PFSK-1 (cell line): Measurements from ENCODE around the gene BLOC1S4. TPM values are rescaled to one million over a fixed set of nuclear protein-coding genes. Genes with fewer than 3 reads are reported as not detected.

Experiments
- FOXP2 ChIP-seq: optimal IDR thresholded peaks from 2 replicates; pipeline ENCODE3; 2011; ENCODE audit warnings: borderline replicate concordance, control low read depth, inconsistent platforms; ENCODE audit not compliant: insufficient read depth; ENCODE audit errors: extremely low read length, extremely low read depth
- POLR2AphosphoS5 ChIP-seq: IDR thresholded peaks from 2 replicates; pipeline ENCODE4 v1.6.1; 2012; ENCODE audit warnings: low read depth, mild to moderate bottlenecking, control low read depth, low read length, moderate library complexity
- REST ChIP-seq, 2 experiments: IDR thresholded peaks; 2 replicates each; pipeline versions ENCODE4 v1.6.1 to v1.8.0; 2011 to 2012; ENCODE audit warnings: low read depth in 2 of 2, low read length in 2 of 2, control low read depth in 1 of 2, inconsistent platforms in 1 of 2, mild to moderate bottlenecking in 1 of 2, moderate library complexity in 1 of 2; ENCODE audit not compliant: insufficient read depth in 1 of 2
- SIN3A ChIP-seq: IDR thresholded peaks from 2 replicates; pipeline ENCODE4 v1.6.1; 2012; ENCODE audit warnings: mild to moderate bottlenecking, low read length, moderate library complexity, borderline replicate concordance; ENCODE audit not compliant: insufficient read depth
- TAF1 ChIP-seq: IDR thresholded peaks from 2 replicates; pipeline ENCODE4 v1.6.1; 2012; ENCODE audit warnings: low read length, control low read depth, borderline replicate concordance; ENCODE audit not compliant: insufficient read depth
- polyA plus RNA-seq: library from polyadenylated mRNA; unstranded; fragments of >200 nt; gene quantifications from one replicate; pipeline ENCODE4 v1.2.1, GENCODE V29; 2012; ENCODE audit warnings: low read depth, missing spikeins; ENCODE audit not compliant: insufficient read length

Gene BLOC1S4
- 28.5 TPM for polyA plus RNA-seq

GRCh38 chr4:6716018-6716911, at the start of gene BLOC1S4:
BLOC1S4 (plus strand) TSS chr4:6716174; CDS start chr4:6716210, 36 bp downstream.
- peak; percentile 87; the same call in 1 of the 2 replicates for TF ChIP-seq TAF1
- no peak for TF ChIP-seq FOXP2
- no peak; a peak in 1 of 4 replicates for TF ChIP-seq REST (IDR thresholded peaks at IDR 0.05; ENCODE audit: insufficient read depth in 1 of 2, low read depth in 2 of 2, low read length in 2 of 2)
- TF ChIP-seq POLR2AphosphoS5 = peak; percentile 81
- peak; percentile 56; the same call in 1 of the 2 replicates for TF ChIP-seq SIN3A

DNA sequence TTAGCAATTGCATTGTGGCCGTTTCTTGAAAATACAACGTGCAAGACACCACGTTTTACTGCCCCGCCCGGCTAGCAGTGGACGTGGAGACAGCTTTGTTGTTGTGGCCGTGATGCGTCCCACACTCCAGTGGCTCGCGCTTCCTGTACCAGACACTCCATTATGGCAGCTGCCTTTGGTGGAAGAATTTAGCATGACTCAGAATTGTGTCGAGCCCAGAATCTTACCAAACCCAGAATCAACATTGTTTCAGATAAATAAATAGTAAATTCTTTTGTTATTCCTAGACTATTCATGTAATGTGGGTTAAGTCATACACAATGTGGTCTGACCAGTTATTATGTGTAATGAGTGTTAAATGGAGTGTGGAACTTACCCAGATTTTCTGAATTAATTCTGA, 47.6 kb upstream of the BLOC1S4 start:
- no peak for TF ChIP-seq TAF1
- no peak for TF ChIP-seq SIN3A
- TF ChIP-seq POLR2AphosphoS5 = no peak
- no peak for TF ChIP-seq REST (IDR thresholded peaks at IDR 0.05; ENCODE audit: insufficient read depth in 1 of 2, low read depth in 2 of 2, low read length in 2 of 2)
- no peak for TF ChIP-seq FOXP2

DNA sequence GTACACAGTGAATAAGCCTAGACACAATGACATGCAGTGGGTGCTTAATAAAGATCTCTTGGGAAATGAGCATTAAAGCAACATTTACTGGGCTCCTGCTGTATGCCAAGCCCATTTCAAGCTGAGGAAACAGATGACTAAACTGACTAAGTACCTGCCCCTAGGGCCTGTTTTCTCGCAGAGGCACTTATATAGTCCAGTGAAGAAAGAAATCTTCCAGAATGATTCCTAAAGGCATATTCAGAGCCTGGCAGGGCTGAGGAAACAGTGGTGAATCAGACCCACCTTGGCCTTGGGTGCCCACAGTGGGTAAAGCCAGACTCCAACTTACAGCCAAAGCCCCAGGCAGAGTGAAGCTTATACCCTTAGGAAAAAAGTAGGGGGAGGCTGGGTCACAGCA, 44.3 kb upstream of the BLOC1S4 start:
- no peak for TF ChIP-seq FOXP2
- TF ChIP-seq TAF1 = no peak
- TF ChIP-seq POLR2AphosphoS5 = no peak
- no peak for TF ChIP-seq SIN3A
- TF ChIP-seq REST (IDR thresholded peaks at IDR 0.05; ENCODE audit: insufficient read depth in 1 of 2, low read depth in 2 of 2, low read length in 2 of 2) = no peak

GRCh38 chr4:6672131-6672530, 43.8 kb upstream of the BLOC1S4 start:
- TF ChIP-seq TAF1 (no peak), POLR2AphosphoS5 (no peak), FOXP2 (no peak), SIN3A (no peak), REST (IDR thresholded peaks at IDR 0.05; ENCODE audit: insufficient read depth in 1 of 2, low read depth in 2 of 2, low read length in 2 of 2) (no peak)
